ENCODE measurements around the gene ATG16L2.
A peak's percentile ranks its signal among the peaks of the same experiment; 100 is the strongest.
"Not testable (repeated sequence)": the region's sequence is repeated elsewhere in the genome, so short reads cannot be mapped to it uniquely, and the experiment has no call there.

ATG16L2 gene

DNA sequence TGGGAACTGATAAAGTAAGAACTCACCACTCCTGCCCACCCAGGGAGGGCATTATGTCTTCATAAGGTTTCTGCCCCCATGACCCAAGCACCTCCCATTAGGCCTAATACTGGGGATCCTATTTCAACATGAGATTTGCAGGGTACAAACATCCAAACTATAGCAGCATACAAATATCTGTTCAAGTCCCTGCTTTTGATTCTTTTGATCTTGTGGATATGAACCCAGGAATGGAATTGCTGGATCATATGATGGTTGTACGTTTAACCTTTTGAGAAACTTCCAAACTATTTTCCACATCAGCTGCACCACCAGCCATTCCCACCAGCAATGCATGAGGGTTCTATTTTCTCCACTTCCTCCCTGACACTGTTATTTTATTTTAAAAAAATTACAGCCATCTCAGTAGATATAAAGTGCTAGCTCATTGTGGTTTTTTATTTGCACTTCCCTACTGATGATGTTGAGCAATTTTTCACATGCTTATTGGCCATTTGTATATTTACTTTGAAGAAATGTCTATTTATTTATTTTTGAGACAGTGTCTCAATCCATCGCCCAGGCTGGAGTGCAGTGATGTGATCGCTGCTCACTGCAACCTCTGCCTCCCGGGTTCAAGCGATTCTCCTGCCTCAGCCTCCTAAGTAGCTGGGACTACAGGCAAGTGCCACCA, 7.1 kb upstream of the ATG16L2 start:
- Mint-ChIP-seq H3K36me3 (ENCODE audit: low read depth) (peaks cover 17% of the 10 kb centered on the region), H3K4me1 (peaks cover 19% of the 10 kb centered on the region), H3K27me3 (ENCODE audit: low read depth, poor library complexity) (no peaks in the 10 kb centered on the region), H3K4me3 (no peak overlapping the region), H3K9me3 (no peaks in the 10 kb centered on the region), H3K27ac (no peak overlapping the region)
- no peak for DNase-seq
- TF ChIP-seq CTCF (IDR thresholded peaks at IDR 0.05): no peak

- TF ChIP-seq CTCF (IDR thresholded peaks at IDR 0.05): no peak
- Mint-ChIP-seq H3K36me3 (ENCODE audit: low read depth) (peaks cover 17% of the 10 kb centered on the region), H3K27me3 (ENCODE audit: low read depth, poor library complexity) (peaks cover 3% of the 10 kb centered on the region), H3K27ac (peak overlapping the region; percentile 42), H3K4me3 (no peak overlapping the region), H3K4me1 (peaks cover 25% of the 10 kb centered on the region), H3K9me3 (no peaks in the 10 kb centered on the region)
- DNase-seq: no peak
Observed at GRCh38 chr11:72807792-72808191, 6.4 kb upstream of the ATG16L2 start.

GRCh38 chr11:72808331-72808798, 5.8 kb upstream of the ATG16L2 start:
- no peak overlapping the region for H3K4me3 Mint-ChIP-seq
- peaks cover 17% of the 10 kb centered on the region for H3K36me3 Mint-ChIP-seq (ENCODE audit: low read depth)
- peaks cover 31% of the 10 kb centered on the region for H3K4me1 Mint-ChIP-seq
- TF ChIP-seq CTCF (IDR thresholded peaks at IDR 0.05): no peak
- H3K9me3 Mint-ChIP-seq: no peaks in the 10 kb centered on the region
- H3K27ac Mint-ChIP-seq: no peak overlapping the region
- peaks cover 3% of the 10 kb centered on the region for H3K27me3 Mint-ChIP-seq (ENCODE audit: low read depth, poor library complexity)
- DNase-seq: no peak

DNA sequence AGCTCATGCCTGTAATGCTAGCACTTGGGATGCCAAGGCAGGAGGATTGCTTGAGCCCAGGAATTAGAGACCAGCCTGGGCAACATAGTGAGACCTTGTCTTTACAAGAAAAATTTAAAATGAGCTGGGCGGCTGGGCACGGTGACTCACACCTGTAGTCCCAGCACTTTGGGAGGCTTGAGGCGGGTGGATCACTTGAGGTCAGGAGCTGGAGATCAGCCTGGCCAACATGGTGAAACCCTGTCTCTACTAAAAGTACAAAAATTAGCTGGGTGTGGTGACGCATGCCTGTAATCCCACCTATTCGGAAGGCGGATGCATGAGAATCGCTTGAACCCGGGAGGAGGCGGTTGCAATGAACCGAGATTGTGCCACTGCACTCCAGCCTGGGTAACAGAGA, 2.5 kb upstream of the ATG16L2 start:
- H3K36me3 Mint-ChIP-seq (ENCODE audit: low read depth): peaks cover 17% of the 10 kb centered on the region
- H3K27ac Mint-ChIP-seq; H3K4me3 Mint-ChIP-seq; DNase-seq; H3K9me3 Mint-ChIP-seq; H3K27me3 Mint-ChIP-seq (ENCODE audit: low read depth, poor library complexity): not testable (repeated sequence)
- H3K4me1 Mint-ChIP-seq: peaks cover 44% of the 10 kb centered on the region

GRCh38 chr11:72812604-72812966, 1.6 kb upstream of the ATG16L2 start:
- H3K27ac Mint-ChIP-seq: no peak overlapping the region

More at GRCh38 chr11:72812604-72812966, 1.6 kb upstream of the ATG16L2 start:
- Mint-ChIP-seq H3K9me3 (no peaks in the 10 kb centered on the region), H3K36me3 (ENCODE audit: low read depth) (peaks cover 20% of the 10 kb centered on the region), H3K4me1 (peaks cover 40% of the 10 kb centered on the region), H3K4me3 (peak overlapping the region; percentile 84), H3K27me3 (ENCODE audit: low read depth, poor library complexity) (peaks cover 11% of the 10 kb centered on the region)
- no peak for TF ChIP-seq CTCF (IDR thresholded peaks at IDR 0.05)
- DNase-seq: no peak

Measured in nephron progenitor cell (in vitro differentiated cells).